HG02678 (cell line): ENCODE measurements around the gene PID1.

Experiments used
- ATAC-seq: cut with Tn5 transposase; IDR thresholded peaks from one replicate; pipeline ENCODE4 v1.9.1; 2021; ENCODE audit warnings: mild to moderate bottlenecking, moderate library complexity; ENCODE audit not compliant: unreplicated experiment

The PID1 gene

GRCh38 chr2:229270551-229271410, at the start of gene PID1:
Gene PID1, minus strand, starts transcription at chr2:229271287. Its CDS starts 244 bp downstream, at chr2:229271043.
- ATAC-seq, result no peak

GRCh38 chr2:229319558-229319957, 48.5 kb upstream of the PID1 start:
- ATAC-seq, result no peak

DNA sequence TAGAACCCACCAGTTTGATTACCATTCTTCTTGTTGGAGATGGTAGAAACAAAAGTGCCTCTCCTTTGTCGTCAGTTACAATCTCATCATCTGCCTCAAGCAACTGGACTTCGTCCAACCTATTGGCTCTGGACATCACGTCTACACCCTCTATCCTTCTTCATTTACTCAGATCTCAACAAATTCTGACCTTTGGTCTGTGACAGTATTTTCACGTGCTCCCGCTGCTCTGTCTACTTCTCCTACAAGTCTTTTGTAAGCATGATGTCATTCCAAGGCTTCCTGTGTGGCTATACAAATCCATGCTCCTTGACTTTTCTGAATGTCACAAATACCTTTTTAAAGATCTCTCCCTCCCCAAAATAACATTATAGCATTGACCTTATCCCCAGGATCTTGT, 43.0 kb upstream of the PID1 start:
- no peak for ATAC-seq

- no peak for ATAC-seq
These were observed 42.5 kb upstream of the PID1 start for GRCh38 chr2:229313591-229313990.

DNA sequence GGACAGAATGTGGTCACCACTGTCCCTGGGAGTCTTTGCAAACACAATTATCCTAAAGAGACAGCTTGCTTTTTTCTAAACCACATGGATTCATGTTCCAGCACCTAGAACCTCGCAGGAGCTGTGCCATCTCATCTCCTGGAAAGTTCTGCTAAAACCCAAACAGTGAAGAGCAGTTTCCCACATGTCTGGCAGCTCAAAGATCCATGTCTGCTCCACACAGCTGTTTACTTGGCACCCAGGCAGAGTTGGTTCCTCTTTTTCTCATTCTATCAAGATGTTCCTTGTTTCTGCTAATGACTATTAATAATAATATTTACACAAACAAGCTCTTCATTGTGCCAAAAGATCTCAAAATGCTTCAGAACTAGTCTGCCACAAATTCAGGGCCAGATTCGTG, 30.1 kb upstream of the PID1 start:
- ATAC-seq, result no peak

DNA sequence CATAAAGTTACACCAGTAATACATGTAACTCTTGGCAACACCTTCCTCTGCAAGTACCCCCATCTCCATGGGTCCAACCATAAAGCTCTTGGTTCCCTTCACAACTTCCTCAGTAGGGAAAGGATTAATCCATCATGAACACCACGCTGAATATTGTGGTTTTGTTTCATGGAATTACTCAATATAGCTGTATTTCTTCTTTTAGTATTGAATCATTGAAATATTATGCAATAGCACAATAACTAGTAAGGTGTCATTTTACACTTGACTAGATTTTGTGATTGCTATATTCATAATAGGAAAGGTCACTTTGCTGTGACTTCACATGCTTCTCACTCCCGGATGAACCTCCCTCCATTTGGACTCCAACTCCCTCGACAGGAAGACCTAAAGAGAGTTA, 29.7 kb upstream of the PID1 start:
- ATAC-seq, result no peak

DNA sequence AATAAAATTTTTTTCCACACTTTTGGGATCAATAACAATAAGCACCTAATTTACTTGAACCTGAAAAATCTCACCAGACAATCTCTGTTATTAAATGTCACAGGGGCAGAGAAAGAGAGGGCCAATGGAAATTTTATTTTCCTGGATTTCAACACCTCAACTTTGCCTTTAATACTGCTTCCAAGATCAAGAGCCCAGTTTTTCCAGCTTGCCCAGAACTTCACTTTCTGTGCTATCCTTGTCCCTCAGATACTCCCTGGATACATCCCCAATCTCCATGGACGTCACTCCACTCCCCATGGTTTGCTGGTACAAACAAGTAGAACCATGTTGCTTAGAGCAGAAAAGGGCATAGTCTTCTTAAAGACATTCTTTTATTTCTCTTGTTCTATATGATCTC, 29.3 kb upstream of the PID1 start:
- ATAC-seq, result no peak

DNA sequence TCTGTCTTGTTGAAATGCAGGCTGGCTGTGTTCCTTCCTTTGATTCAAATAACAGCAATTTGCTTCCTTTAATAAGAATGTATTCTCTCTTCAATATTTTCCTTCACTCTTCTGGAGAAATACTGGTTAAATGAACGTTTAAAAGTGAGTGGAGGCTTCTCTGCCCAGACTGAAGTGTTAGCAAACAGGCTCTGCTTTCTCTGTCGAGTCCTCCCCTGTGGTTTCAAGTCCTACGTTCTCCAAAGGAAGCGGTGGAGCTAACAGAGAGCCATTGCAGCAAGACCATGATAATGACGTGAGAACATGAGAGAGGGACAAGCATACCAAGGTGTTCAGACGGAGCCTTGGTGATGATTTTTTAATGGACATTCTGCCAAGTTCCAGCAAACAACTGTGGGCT, 26.2 kb upstream of the PID1 start:
- no peak for ATAC-seq

DNA sequence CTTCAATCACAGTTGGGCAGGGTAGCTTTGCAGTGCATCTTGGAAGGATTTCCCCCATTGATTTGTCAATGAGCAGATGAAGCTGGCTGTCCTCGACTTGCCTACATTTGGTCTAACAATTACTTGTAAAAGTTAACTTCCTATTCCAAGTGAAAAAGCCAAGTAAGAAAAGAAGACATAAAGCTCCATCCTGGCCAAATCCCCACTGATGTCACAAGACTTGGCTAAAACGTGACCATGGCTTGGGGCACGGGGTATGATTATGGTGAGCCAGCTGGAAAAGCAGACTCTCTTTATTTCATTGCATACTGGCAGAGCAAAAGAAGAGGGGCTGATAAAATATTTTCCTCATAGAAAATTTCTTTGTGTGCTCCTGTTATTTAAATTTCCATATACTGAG, 25.4 kb upstream of the PID1 start:
- no peak for ATAC-seq

GRCh38 chr2:229296016-229296415, 24.9 kb upstream of the PID1 start:
- ATAC-seq, result no peak

- no peak for ATAC-seq
These were observed 16.7 kb upstream of the PID1 start for GRCh38 chr2:229287823-229288222.

GRCh38 chr2:229282758-229283546, 11.9 kb upstream of the PID1 start:
- no peak for ATAC-seq

- no peak for ATAC-seq
These were observed 8.4 kb upstream of the PID1 start for GRCh38 chr2:229279516-229279915.

GRCh38 chr2:229275506-229275905, 4.4 kb upstream of the PID1 start:
- ATAC-seq, result no peak

- no peak for ATAC-seq
These were observed 2.7 kb upstream of the PID1 start for GRCh38 chr2:229273723-229274338.

DNA sequence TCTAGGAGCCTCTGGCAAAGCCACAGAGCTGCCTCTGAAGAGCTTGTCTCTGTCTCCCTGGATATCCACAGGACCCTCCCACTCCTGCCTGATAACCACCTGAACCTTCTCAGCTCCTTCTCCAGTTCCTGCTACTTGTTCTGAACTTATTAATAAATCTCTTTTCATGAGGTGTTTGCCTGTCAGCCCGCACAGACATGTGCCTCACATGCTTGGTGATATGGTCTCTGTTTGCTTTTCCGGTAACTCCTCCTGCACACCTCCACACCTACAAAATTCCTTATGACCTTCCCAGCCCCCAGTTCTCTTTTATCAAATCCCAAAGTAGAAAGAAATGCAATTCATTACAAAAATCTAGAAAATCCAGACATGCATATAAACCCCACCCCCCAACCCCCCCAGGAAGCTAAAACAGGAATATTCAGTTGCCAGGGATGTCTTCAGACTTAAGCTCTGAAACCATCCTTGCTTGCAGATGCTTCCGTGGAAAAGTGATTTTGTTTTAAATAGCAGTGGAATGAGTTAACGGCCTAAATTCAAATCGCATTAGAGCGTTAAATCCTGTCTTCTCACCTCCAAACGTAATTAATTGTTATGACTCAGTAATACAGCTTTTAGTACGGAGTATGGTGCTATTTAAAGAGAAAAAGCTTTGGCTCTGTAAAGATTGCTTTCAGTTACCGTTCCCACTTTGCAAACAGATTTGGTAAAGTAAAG, 2.1 kb upstream of the PID1 start:
- ATAC-seq, result no peak

DNA sequence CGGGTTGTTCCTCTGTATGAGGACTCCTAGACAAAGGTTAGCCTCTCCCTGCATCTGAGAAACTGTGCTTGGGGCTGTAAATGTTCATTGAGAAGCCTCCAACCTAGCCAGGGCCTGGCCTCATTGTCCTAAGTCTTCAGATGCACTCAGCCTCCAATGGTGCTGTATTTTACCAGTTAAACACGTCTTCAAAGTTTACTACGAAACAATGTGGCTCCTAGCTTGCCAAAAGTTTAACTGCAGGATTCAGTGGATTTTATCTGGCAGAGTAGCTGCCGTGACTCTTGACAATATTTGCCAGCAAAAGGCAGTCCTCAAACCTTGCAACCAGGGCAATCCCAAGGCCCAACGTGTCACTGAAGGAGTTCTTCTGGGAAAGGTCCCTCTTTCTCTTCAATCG, 1.1 kb downstream of the PID1 start:
- ATAC-seq, result no peak

- no peak for ATAC-seq
These were observed 1.9 kb downstream of the PID1 start for GRCh38 chr2:229269146-229269545.

- no peak for ATAC-seq
These were observed 2.5 kb downstream of the PID1 start for GRCh38 chr2:229268626-229269025.

- ATAC-seq, result no peak
These were observed 4.0 kb downstream of the PID1 start for GRCh38 chr2:229267080-229267479.

DNA sequence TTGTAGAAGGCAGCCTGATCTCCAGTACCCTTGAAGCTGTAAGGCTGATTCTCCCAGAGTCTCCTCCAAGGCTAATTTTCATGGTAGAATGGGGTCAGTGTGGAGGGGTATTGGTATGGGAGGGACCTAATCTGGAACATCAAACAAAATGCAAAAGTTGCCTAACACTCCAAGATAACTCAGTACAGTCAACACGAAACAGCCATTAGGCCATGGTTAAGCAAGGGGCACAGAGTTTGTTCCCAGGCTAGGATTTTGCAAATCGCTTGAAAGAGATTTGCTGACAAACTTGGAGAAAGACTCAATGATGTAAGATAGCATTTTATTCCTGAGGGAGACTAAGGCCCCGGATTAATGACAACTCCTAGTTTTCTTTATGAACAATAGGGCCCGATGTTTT, 5.4 kb downstream of the PID1 start:
- no peak for ATAC-seq
